ENCODE results near the gene KRT2.

GRCh38 chr12:52647601-52648000 is 4.4 kb downstream of the KRT2 start:
- no peak for TF ChIP-seq CEBPB (IDR thresholded peaks at IDR 0.05)
- no peak for TF ChIP-seq POLR2A (IDR thresholded peaks at IDR 0.05; ENCODE audit: low read length)
- TF ChIP-seq, protein P1, sequence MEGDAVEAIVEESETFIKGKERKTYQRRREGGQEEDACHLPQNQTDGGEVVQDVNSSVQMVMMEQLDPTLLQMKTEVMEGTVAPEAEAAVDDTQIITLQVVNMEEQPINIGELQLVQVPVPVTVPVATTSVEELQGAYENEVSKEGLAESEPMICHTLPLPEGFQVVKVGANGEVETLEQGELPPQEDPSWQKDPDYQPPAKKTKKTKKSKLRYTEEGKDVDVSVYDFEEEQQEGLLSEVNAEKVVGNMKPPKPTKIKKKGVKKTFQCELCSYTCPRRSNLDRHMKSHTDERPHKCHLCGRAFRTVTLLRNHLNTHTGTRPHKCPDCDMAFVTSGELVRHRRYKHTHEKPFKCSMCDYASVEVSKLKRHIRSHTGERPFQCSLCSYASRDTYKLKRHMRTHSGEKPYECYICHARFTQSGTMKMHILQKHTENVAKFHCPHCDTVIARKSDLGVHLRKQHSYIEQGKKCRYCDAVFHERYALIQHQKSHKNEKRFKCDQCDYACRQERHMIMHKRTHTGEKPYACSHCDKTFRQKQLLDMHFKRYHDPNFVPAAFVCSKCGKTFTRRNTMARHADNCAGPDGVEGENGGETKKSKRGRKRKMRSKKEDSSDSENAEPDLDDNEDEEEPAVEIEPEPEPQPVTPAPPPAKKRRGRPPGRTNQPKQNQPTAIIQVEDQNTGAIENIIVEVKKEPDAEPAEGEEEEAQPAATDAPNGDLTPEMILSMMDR (IDR thresholded peaks at IDR 0.05) = no peak
- TF ChIP-seq, protein P2, sequence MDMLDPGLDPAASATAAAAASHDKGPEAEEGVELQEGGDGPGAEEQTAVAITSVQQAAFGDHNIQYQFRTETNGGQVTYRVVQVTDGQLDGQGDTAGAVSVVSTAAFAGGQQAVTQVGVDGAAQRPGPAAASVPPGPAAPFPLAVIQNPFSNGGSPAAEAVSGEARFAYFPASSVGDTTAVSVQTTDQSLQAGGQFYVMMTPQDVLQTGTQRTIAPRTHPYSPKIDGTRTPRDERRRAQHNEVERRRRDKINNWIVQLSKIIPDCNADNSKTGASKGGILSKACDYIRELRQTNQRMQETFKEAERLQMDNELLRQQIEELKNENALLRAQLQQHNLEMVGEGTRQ (IDR thresholded peaks at IDR 0.05) = no peak
- TF ChIP-seq, protein P3, sequence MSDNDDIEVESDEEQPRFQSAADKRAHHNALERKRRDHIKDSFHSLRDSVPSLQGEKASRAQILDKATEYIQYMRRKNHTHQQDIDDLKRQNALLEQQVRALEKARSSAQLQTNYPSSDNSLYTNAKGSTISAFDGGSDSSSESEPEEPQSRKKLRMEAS (IDR thresholded peaks at IDR 0.05) = no peak
- no peak for TF ChIP-seq EP300 (IDR thresholded peaks at IDR 0.05)
- TF ChIP-seq, protein P4, sequence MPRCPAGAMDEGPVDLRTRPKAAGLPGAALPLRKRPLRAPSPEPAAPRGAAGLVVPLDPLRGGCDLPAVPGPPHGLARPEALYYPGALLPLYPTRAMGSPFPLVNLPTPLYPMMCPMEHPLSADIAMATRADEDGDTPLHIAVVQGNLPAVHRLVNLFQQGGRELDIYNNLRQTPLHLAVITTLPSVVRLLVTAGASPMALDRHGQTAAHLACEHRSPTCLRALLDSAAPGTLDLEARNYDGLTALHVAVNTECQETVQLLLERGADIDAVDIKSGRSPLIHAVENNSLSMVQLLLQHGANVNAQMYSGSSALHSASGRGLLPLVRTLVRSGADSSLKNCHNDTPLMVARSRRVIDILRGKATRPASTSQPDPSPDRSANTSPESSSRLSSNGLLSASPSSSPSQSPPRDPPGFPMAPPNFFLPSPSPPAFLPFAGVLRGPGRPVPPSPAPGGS (IDR thresholded peaks at IDR 0.05) = no peak
- no peak for TF ChIP-seq ZC3H11A (IDR thresholded peaks at IDR 0.05)
- TF ChIP-seq EHF (CRISPR knock-in tag; IDR thresholded peaks at IDR 0.05) = no peak
